SU-DHL-6 (cell line): ENCODE data around the gene GRAMD2B.

Experiments used
- H2AFZ ChIP-seq: fragments of 200-600 bp; sonication (generic); 2 replicates; pipeline ENCODE4 v1.6.1; 2014; ENCODE audit warnings: low read depth, mild to moderate bottlenecking, moderate library complexity, mixed read lengths, antibody characterized with exemption, low read length; ENCODE audit not compliant: severe bottlenecking
- H3F3A ChIP-seq: fragments of 200-600 bp; shearing (Covaris generic); 2 replicates; pipeline ENCODE4 v1.6.0; 2016; ENCODE audit warnings: antibody characterized with exemption, mild to moderate bottlenecking; ENCODE audit not compliant: insufficient read depth
- H3K27ac ChIP-seq: fragments of 200-600 bp; sonication (generic); 2 replicates; pipeline ENCODE4 v1.5.1; 2016; ENCODE audit warnings: low read depth, mild to moderate bottlenecking, low read length, moderate library complexity, mixed read lengths
- H3K27me3 ChIP-seq: fragments of 200-600 bp; sonication (generic), shearing (Covaris generic); 2 replicates; pipeline ENCODE4 v1.6.0; 2014; ENCODE audit warnings: mild to moderate bottlenecking, low read length
- H3K36me3 ChIP-seq: fragments of 200-600 bp; sonication (generic); 2 replicates; pipeline ENCODE4 v1.6.1; 2014; ENCODE audit warnings: mild to moderate bottlenecking, low read length, mixed read lengths
- H3K4me2 ChIP-seq: fragments of 300-600, 200-600 bp; shearing (Covaris generic), sonication (generic); 2 replicates; pipeline ENCODE4 v1.6.0; 2014; ENCODE audit warnings: low read length, low read depth, mild to moderate bottlenecking; ENCODE audit not compliant: poor library complexity, severe bottlenecking
- H3K4me3 ChIP-seq: fragments of 200-600 bp; sonication (generic); 2 replicates; pipeline ENCODE4 v1.5.1; 2014; ENCODE audit warnings: antibody characterized with exemption, low read length, mild to moderate bottlenecking, mixed read lengths; ENCODE audit not compliant: insufficient read depth, poor library complexity, severe bottlenecking
- H3K79me2 ChIP-seq: fragments of 200-600 bp; sonication (generic); 2 replicates; pipeline ENCODE4 v1.6.1; 2014; ENCODE audit warnings: mild to moderate bottlenecking, low read length, moderate library complexity; ENCODE audit not compliant: insufficient read depth
- H3K9ac ChIP-seq: fragments of 200-600 bp; sonication (generic); 2 replicates; pipeline ENCODE4 v1.7.0; 2014; ENCODE audit warnings: mild to moderate bottlenecking, low read length
- H3K9me2 ChIP-seq: fragments of 200-600 bp; sonication (generic); replicated peaks from 2 replicates; pipeline ENCODE4 v1.6.1; 2014; ENCODE audit warnings: low read length; ENCODE audit not compliant: insufficient read depth
- H3K9me3 ChIP-seq: fragments of 200-600 bp; sonication (generic); 2 replicates; pipeline ENCODE4 v1.6.1; 2014; ENCODE audit warnings: low read length, mixed read lengths; ENCODE audit not compliant: insufficient read depth
- H4K20me1 ChIP-seq: fragments of 200-600 bp; sonication (generic); 2 replicates; pipeline ENCODE4 v1.6.1; 2014; ENCODE audit warnings: low read depth, mild to moderate bottlenecking, antibody characterized with exemption, low read length, moderate library complexity, mixed read lengths
- EZH2phosphoT487 ChIP-seq: fragments of 200-600 bp; sonication (generic), shearing (Covaris generic); conservative IDR thresholded peaks from 2 replicates; pipeline ENCODE4 v1.6.1; 2018; ENCODE audit warnings: mild to moderate bottlenecking, antibody characterized with exemption, low read length, moderate library complexity, mixed read lengths
- TF ChIP-seq, protein P1 (sequence below): fragments of 200-600 bp; sonication (generic); IDR thresholded peaks from one replicate; pipeline ENCODE4 v1.5.1; 2017; ENCODE audit warnings: antibody characterized with exemption, mild to moderate bottlenecking, low read length, moderate library complexity; ENCODE audit not compliant: insufficient read depth, poor library complexity, severe bottlenecking

The GRAMD2B gene

DNA sequence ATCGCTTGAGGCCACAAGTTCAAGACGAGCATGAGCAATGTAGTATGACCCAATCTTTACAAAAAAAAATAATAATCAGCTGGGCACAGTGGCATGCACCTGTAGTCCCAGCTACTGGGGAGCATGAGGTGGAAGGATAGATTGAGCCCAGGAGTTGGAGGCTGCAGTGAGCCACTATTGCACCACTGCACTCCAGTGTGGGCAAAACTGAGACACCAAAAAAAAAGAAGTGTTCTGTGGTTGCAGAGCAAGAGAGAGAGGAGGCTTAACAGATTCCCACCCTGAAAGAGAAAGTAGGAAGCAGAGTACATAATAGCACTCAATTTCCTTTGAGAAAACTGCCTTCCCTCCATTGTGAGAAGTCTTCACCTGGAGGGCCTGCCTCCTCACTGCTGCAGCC lies 119.2 kb downstream of the GRAMD2B start:
- TF ChIP-seq EZH2phosphoT487, result no peak
- TF ChIP-seq, protein P1, sequence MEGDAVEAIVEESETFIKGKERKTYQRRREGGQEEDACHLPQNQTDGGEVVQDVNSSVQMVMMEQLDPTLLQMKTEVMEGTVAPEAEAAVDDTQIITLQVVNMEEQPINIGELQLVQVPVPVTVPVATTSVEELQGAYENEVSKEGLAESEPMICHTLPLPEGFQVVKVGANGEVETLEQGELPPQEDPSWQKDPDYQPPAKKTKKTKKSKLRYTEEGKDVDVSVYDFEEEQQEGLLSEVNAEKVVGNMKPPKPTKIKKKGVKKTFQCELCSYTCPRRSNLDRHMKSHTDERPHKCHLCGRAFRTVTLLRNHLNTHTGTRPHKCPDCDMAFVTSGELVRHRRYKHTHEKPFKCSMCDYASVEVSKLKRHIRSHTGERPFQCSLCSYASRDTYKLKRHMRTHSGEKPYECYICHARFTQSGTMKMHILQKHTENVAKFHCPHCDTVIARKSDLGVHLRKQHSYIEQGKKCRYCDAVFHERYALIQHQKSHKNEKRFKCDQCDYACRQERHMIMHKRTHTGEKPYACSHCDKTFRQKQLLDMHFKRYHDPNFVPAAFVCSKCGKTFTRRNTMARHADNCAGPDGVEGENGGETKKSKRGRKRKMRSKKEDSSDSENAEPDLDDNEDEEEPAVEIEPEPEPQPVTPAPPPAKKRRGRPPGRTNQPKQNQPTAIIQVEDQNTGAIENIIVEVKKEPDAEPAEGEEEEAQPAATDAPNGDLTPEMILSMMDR, result no peak
- H3K4me3 ChIP-seq, result no peak overlapping the region
- no peak overlapping the region for H2AFZ ChIP-seq
- H3K79me2 ChIP-seq, result no peaks in the 10 kb centered on the region
- no peaks in the 10 kb centered on the region for H3K9me3 ChIP-seq
- H3K4me2 ChIP-seq, result no peak overlapping the region
- no peaks in the 10 kb centered on the region for H3K27me3 ChIP-seq
- H3K9me2 ChIP-seq, result no peaks in the 10 kb centered on the region
- H3K27ac ChIP-seq, result no peak overlapping the region
- H3K36me3 ChIP-seq, result no peaks in the 10 kb centered on the region
- H3F3A ChIP-seq, result no peaks in the 10 kb centered on the region
- no peaks in the 10 kb centered on the region for H4K20me1 ChIP-seq
- no peak overlapping the region for H3K9ac ChIP-seq

DNA sequence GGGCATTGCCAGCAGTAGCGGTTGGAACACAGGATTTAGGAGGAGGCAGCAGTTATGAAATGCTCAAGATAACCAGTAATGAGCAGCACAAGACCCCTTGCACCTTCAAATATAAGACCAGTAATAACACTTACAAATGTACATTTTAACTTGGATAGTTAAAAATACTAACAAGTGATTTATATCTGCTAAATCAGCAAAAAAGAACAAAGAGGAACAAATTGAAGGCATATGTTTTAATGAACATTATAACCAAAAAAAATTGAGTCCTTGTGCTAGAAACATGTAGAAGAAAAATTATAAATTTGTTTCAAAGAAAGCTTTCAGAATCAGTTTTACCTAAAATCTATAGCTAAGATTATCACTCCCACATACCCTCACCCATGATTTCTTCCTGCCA lies 119.8 kb downstream of the GRAMD2B start:
- Histone ChIP-seq H3K36me3 (no peaks in the 10 kb centered on the region), H3K9me3 (no peaks in the 10 kb centered on the region), H3K27me3 (no peaks in the 10 kb centered on the region), H4K20me1 (no peaks in the 10 kb centered on the region), H3K4me2 (no peak overlapping the region), H3K4me3 (no peak overlapping the region), H2AFZ (no peak overlapping the region), H3K9ac (no peak overlapping the region), H3F3A (no peaks in the 10 kb centered on the region), H3K27ac (no peak overlapping the region), H3K79me2 (no peaks in the 10 kb centered on the region), H3K9me2 (no peaks in the 10 kb centered on the region)
- TF ChIP-seq, protein P1, result no peak
- no peak for TF ChIP-seq EZH2phosphoT487

DNA sequence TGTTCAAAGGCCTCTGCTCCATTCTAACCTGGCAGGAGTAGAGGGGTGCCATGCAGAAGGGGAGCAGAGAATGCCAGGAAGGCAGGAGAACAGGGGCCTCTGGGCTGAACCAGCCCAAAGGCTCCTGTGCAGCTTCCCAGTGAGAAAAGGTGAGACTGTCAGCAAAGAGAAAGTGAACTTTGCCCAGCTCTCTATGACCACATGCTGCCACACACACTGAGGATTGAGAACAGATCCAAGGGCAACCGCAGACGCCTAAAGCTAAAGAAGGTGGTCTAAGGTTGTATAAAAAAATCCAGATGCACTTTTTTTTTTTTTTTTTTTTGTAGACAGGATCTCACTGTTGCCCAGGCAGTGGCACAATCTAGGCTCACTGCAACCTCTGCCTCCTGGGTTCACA lies 120.5 kb downstream of the GRAMD2B start:
- H3K36me3 ChIP-seq, result no peaks in the 10 kb centered on the region
- H3K27me3 ChIP-seq, result no peaks in the 10 kb centered on the region
- no peak overlapping the region for H3K4me3 ChIP-seq
- no peaks in the 10 kb centered on the region for H3F3A ChIP-seq
- H3K9ac ChIP-seq, result no peak overlapping the region
- H3K9me3 ChIP-seq, result no peaks in the 10 kb centered on the region
- TF ChIP-seq, protein P1, result no peak
- no peaks in the 10 kb centered on the region for H3K79me2 ChIP-seq
- H3K27ac ChIP-seq, result no peak overlapping the region
- H3K4me2 ChIP-seq, result no peak overlapping the region
- no peaks in the 10 kb centered on the region for H4K20me1 ChIP-seq
- H3K9me2 ChIP-seq, result no peaks in the 10 kb centered on the region
- H2AFZ ChIP-seq, result no peak overlapping the region
